A549 treated with CpdA at 1 μM for 4 hours (cell line): Measurements from ENCODE around the gene SLC14A1. TPM values are rescaled to one million over a fixed set of nuclear protein-coding genes. Genes with fewer than 3 reads are reported as not detected.

Experiments used
- total RNA-seq: library from RNA; stranded (reverse); fragments of 200-300 nt; extraction: Qiagen RNA extraction; gene quantifications from 5 replicates; pipeline ENCODE4 v1.2.3, GENCODE V29; 2022; ENCODE audit warnings: low read depth

SLC14A1 gene
- total RNA-seq, result 0.05 to 0.26 TPM (median 0.13 TPM) in 3 of 5 replicates, not detected in the others

DNA sequence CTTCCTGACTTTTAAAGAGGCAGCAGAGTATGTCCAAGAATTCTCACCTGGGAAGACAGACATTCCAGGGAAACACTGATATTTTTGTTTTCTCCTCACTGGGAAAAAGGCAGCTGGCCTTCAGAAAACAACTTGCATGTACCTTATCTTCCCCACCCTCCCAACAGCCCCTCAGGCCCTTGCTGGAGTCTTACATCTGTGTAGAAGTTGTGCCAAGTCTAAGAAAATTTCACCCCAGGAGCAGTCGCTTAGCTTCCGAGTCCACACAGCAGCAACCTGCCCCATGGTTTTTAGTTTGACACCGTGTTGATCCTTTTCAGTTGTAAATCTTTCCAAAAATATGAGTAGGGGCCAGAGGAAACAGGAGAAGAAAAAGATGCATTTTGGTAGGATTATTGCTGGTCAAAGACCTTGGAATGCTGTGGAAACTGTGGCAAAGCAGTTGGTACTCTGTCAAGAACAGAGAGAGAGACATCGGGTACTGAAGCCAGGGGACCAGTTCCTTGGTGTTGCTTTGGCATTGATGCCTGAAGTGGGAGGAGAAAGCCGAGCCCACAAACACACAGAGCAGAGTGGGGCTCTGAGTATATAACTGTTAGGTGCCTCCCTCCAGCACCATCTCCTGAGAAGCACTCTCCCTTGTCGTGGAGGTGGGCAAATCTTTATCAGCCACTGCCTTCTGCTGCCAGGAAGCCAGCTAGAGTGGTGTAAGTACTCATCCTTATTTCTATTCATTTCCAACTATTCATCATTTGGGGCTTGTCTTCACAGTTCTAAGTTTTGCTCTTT lies at the start of gene SLC14A1:
Gene SLC14A1 (plus strand): TSS at position 615 of the 789 bp plus-strand sequence. CDS start 6,140 bp downstream, outside the sequence.

Other genes with a start within 250 kb of the SLC14A1 start
- not detected in 5 replicates for gene SLC14A2, start 108.7 kb upstream of the SLC14A1 start, total RNA-seq
- 0.08 to 0.09 TPM (median 0.09 TPM) in 4 of 5 replicates, not detected in the other for gene SIGLEC15, start 101.5 kb downstream of the SLC14A1 start, total RNA-seq
- 4.0 to 5.2 TPM (median 4.3 TPM) in 5 replicates for gene EPG5, start 243.1 kb downstream of the SLC14A1 start, total RNA-seq